Right lobe of liver (tissue), 6 donors: Measurements from ENCODE around the gene TRIP12. TPM values are rescaled to one million over a fixed set of nuclear protein-coding genes. Genes with fewer than 3 reads are reported as not detected.
"Not testable (repeated sequence)": the region's sequence is repeated elsewhere in the genome, so short reads cannot be mapped to it uniquely, and the experiment has no call there.

Experiments used
- ATAC-seq, 4 donors: fragments of 200-7000 bp; cut with Tn5 transposase; one replicate each; pipeline ENCODE4 v1.9.1; 2020; ENCODE audit warnings: mild to moderate bottlenecking in 4 of 4, moderate library complexity in 4 of 4
- DNase-seq, 3 donors: peaks; one replicate each; pipeline ENCODE4 v3.0.0-alpha.2; 2020
- H3K27ac ChIP-seq, 3 donors: fragments of 200-600 bp; one replicate each; pipeline ENCODE4 v1.8.0; 2022
- H3K27me3 ChIP-seq, 2 donors: fragments of 200-600 bp; one replicate each; pipeline ENCODE4 v1.8.0; 2022
- H3K36me3 ChIP-seq, 4 donors: fragments of 200-600 bp; sonication (generic) in 1 of 4; one replicate each; pipeline versions ENCODE4 v1.5.1 to v1.8.0; 2017 to 2022; ENCODE audit warnings: control low read depth in 1 of 4
- H3K4me1 ChIP-seq, 4 donors: fragments of 200-600 bp; sonication (generic) in 1 of 4; one replicate each; pipeline versions ENCODE4 v1.5.1 to v1.8.0; 2017 to 2022; ENCODE audit warnings: control low read depth in 1 of 4
- H3K4me3 ChIP-seq, 3 donors: fragments of 200-600 bp; one replicate each; pipeline ENCODE4 v1.8.0; 2022
- H3K9me3 ChIP-seq, 4 donors: fragments of 200-600 bp; sonication (generic) in 1 of 4; one replicate each; pipeline versions ENCODE4 v1.5.1 to v1.8.0; 2017 to 2022; ENCODE audit warnings: control low read depth in 1 of 4
- POLR2A ChIP-seq: fragments of 450-650 bp; IDR thresholded peaks from one replicate; pipeline ENCODE4 v1.6.1; 2017; ENCODE audit warnings: antibody characterized with exemption, mild to moderate bottlenecking
- WGBS: methylation state at CpG from one replicate; pipeline ENCODE4 v1.1.6; 2018; ENCODE audit warnings: low coverage, low lambda C conversion rate; ENCODE audit not compliant: insufficient coverage; ENCODE audit errors: missing lambda C conversion rate; 5-methylcytosine and 5-hydroxymethylcytosine counted together
- intact Hi-C, 2 donors: fragments of 100-400 bp; cut with DNase I; formaldehyde crosslinking; loops; one replicate each; pipeline versions ENCODE4 v1.11.2 to v1.14.1; 2022
- total RNA-seq, 6 experiments: library from RNA; depleted of rRNA in 2 of 6; stranded (reverse); fragments of >200 nt in 2 of 6; fragmentation: NEBNext Ultra II Directional in 3 of 6; extraction: Animal tissue kit (Norgen Biotek cat#: 25700) in 3 of 6; gene quantifications; one replicate each; pipeline versions ENCODE4 v1.1.0 to v1.2.4, GENCODE V29; 2016 to 2023
- TF ChIP-seq, protein P1 (sequence below), 4 donors: fragments of 200-600 bp in 3 of 4; fragments of 450-650 bp in 1 of 4; IDR thresholded peaks; one replicate each; pipeline versions ENCODE4 v1.5.1 to v1.8.0; 2016 to 2022; ENCODE audit warnings: antibody characterized with exemption in 4 of 4, mild to moderate bottlenecking in 2 of 4
- donor health status: DM: no; HTN: yes; CAD: no.
- donor health status: DM: no; HTN: no; CAD: no.
- donor health status: DM: no; HTN: no; CAD: no.
- donor health status: DM: no; HTN: yes; CAD: no.
- donor health status: DM: no; HTN: yes; CAD: no.

Gene TRIP12
- total RNA-seq, 6 experiments from 2014 or later, result 66.5 to 98.0 (median 85.4) TPM

DNA sequence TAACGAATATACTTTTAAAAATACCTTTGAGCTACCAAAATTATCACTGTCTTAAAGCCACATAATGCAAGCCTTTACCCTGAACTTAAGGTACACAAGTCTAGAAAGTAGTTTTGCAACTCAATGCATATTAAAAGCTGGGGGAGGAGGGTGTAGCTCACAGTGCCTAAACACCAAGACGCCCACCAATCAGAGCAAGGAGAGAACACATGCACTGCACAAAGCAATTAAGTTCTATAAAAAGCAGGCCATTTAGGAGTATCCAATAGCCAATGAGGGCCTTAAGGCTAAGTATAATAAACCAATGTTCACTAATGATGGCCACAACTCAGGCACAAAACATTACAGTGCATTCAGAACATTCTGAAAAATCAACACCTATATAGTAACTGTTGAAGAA is 16.2 kb downstream of the TRIP12 start:
- H3K27ac ChIP-seq, result no peak overlapping the region
- DNase-seq (no peak), ATAC-seq (no peak)
- intact Hi-C loops, result no loop called here
- 88% methylated on average over 2 of the region's 2 CpGs for WGBS
- TF ChIP-seq, protein P1, sequence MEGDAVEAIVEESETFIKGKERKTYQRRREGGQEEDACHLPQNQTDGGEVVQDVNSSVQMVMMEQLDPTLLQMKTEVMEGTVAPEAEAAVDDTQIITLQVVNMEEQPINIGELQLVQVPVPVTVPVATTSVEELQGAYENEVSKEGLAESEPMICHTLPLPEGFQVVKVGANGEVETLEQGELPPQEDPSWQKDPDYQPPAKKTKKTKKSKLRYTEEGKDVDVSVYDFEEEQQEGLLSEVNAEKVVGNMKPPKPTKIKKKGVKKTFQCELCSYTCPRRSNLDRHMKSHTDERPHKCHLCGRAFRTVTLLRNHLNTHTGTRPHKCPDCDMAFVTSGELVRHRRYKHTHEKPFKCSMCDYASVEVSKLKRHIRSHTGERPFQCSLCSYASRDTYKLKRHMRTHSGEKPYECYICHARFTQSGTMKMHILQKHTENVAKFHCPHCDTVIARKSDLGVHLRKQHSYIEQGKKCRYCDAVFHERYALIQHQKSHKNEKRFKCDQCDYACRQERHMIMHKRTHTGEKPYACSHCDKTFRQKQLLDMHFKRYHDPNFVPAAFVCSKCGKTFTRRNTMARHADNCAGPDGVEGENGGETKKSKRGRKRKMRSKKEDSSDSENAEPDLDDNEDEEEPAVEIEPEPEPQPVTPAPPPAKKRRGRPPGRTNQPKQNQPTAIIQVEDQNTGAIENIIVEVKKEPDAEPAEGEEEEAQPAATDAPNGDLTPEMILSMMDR (IDR thresholded peaks at IDR 0.05), result no peak
- TF ChIP-seq POLR2A, result no peak
- no peaks in the 10 kb centered on the region for H3K27me3 ChIP-seq
- peaks cover 0 to 25% (median 4%) of the 10 kb centered on the region in 4 donors for H3K4me1 ChIP-seq
- H3K4me3 ChIP-seq, result no peak overlapping the region
- H3K9me3 ChIP-seq, result no peaks in the 10 kb centered on the region
- H3K36me3 ChIP-seq, result peaks cover 0 to 19% (median 0%) of the 10 kb centered on the region in 4 donors

- H3K36me3 ChIP-seq, result peaks cover 0 to 11% (median 0%) of the 10 kb centered on the region in 4 donors
- intact Hi-C loops, result no loop called here
- no peak overlapping the region for H3K27ac ChIP-seq
- TF ChIP-seq POLR2A, result no peak
- TF ChIP-seq, protein P1 (IDR thresholded peaks at IDR 0.05), result no peak
- ATAC-seq, result no peak
- no peaks in the 10 kb centered on the region for H3K9me3 ChIP-seq
- no peak for DNase-seq
- no peak overlapping the region for H3K4me3 ChIP-seq
- no peaks in the 10 kb centered on the region for H3K27me3 ChIP-seq
- 63% methylated on average over 3 of the region's 3 CpGs for WGBS
- peaks cover 0 to 37% (median 11%) of the 10 kb centered on the region in 4 donors for H3K4me1 ChIP-seq
Observed at GRCh38 chr2:229903037-229903436, 18.8 kb downstream of the TRIP12 start.

DNA sequence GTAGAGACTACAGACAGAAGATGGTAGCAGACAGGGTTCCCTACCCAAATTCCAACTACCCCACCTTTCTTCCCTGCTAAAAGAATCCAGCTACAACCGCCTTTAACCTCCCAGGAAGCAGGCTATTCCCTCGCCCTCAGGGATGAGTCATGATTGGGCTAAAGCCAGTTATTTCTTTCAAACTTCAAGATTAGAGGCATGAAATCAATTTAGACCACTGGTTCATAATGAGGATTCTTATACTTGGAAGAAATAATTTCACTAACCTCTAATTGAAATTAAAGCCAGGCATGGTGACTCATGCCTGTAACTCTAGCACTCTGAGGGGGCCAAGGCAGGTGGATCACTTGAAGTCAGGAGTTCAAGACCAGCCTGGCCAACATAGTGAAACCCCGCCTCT is 20.0 kb downstream of the TRIP12 start:
- Histone ChIP-seq H3K27ac (peak overlapping the region in 2 of 3 donors; percentile 2 to 16), H3K9me3 (no peaks in the 10 kb centered on the region), H3K4me3 (no peak overlapping the region), H3K4me1 (peaks cover 0 to 37% (median 11%) of the 10 kb centered on the region in 4 donors), H3K27me3 (no peaks in the 10 kb centered on the region), H3K36me3 (no peaks in the 10 kb centered on the region)
- intact Hi-C loops, result no loop called here
- no peak for TF ChIP-seq POLR2A
- TF ChIP-seq, protein P1 (IDR thresholded peaks at IDR 0.05), result no peak
- ATAC-seq, result peak; percentile 22 to 75 (median 58)
- WGBS, result 18% methylated on average over 2 of the region's 3 CpGs
- DNase-seq, result no peak

- H3K4me1 ChIP-seq, result peaks cover 0 to 37% (median 11%) of the 10 kb centered on the region in 4 donors
- H3K36me3 ChIP-seq, H3K9me3 ChIP-seq, H3K27me3 ChIP-seq, DNase-seq, intact Hi-C loops, H3K4me3 ChIP-seq: not testable (repeated sequence)
- H3K27ac ChIP-seq, result peak overlapping the region in 1 of 3 donors; percentile 10
- peak in 1 of 4 donors; percentile 7 for ATAC-seq
- WGBS, result 76% methylated on average over 9 of the region's 9 CpGs
Observed at GRCh38 chr2:229900514-229900913, 21.3 kb downstream of the TRIP12 start.

GRCh38 chr2:229900012-229900411 is 21.8 kb downstream of the TRIP12 start:
- Histone ChIP-seq H3K9me3 (no peaks in the 10 kb centered on the region), H3K27ac (peak overlapping the region in 1 of 3 donors; percentile 18), H3K27me3 (no peaks in the 10 kb centered on the region), H3K4me3 (no peak overlapping the region), H3K36me3 (no peaks in the 10 kb centered on the region), H3K4me1 (peaks cover 0 to 37% (median 11%) of the 10 kb centered on the region in 4 donors)
- peak in 3 of 4 donors; percentile 55 to 87 (median 79) for ATAC-seq
- TF ChIP-seq, protein P1 (IDR thresholded peaks at IDR 0.05), result no peak
- TF ChIP-seq POLR2A, result no peak
- intact Hi-C loops, result no loop called here
- 35% methylated on average over 3 of the region's 3 CpGs for WGBS
- DNase-seq, result no peak
